HCEC 1CT (cell line): ENCODE results near the gene SPINK5.
"Not testable (repeated sequence)": the region's sequence is repeated elsewhere in the genome, so short reads cannot be mapped to it uniquely, and the experiment has no call there.

Experiments
- DNase-seq: peaks from one replicate; pipeline ENCODE4 v3.0.0-alpha.2; 2017

SPINK5 gene, protein sequence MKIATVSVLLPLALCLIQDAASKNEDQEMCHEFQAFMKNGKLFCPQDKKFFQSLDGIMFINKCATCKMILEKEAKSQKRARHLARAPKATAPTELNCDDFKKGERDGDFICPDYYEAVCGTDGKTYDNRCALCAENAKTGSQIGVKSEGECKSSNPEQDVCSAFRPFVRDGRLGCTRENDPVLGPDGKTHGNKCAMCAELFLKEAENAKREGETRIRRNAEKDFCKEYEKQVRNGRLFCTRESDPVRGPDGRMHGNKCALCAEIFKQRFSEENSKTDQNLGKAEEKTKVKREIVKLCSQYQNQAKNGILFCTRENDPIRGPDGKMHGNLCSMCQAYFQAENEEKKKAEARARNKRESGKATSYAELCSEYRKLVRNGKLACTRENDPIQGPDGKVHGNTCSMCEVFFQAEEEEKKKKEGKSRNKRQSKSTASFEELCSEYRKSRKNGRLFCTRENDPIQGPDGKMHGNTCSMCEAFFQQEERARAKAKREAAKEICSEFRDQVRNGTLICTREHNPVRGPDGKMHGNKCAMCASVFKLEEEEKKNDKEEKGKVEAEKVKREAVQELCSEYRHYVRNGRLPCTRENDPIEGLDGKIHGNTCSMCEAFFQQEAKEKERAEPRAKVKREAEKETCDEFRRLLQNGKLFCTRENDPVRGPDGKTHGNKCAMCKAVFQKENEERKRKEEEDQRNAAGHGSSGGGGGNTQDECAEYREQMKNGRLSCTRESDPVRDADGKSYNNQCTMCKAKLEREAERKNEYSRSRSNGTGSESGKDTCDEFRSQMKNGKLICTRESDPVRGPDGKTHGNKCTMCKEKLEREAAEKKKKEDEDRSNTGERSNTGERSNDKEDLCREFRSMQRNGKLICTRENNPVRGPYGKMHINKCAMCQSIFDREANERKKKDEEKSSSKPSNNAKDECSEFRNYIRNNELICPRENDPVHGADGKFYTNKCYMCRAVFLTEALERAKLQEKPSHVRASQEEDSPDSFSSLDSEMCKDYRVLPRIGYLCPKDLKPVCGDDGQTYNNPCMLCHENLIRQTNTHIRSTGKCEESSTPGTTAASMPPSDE

DNA sequence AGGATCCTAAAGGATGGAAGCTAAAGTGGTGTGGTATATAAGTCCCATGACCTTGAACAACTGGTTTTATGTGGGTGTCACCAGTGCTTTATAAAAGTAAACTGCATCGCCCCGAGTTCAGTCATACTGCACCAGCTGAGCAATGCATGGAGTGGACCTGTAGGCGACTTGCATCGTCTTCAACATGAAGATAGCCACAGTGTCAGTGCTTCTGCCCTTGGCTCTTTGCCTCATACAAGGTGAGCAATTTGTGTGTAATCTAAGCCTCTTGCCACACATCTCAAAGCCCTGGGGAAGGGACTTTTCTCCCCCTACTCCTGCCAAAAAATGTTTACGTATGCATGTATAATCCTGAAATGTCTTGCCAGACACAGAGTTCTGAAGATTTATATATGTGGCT is at the start of gene SPINK5:
Gene SPINK5, plus strand, starts transcription at position 120 of the 400 bp plus-strand sequence. Its CDS starts 65 bp downstream, at position 185.
- no peak for DNase-seq

DNA sequence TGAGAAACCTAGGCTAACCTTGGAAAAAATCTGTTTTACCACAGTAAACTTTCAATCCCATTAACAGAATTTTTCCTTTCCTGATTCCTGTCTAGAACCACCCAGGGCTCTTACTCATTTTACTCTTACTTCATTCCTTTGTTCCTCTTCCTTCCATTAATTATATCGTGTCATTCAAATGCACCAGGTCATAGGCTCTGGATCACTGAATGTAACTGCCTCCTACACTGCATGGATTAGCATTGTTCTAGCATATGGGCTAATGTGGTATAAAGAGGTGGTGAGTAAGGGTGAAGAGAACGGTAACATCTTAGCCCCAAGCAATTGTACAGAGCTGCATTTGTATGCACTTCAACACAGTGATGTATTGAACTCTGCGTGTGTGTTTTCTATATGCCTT is 49.5 kb upstream of the SPINK5 start:
- no peak for DNase-seq

DNA sequence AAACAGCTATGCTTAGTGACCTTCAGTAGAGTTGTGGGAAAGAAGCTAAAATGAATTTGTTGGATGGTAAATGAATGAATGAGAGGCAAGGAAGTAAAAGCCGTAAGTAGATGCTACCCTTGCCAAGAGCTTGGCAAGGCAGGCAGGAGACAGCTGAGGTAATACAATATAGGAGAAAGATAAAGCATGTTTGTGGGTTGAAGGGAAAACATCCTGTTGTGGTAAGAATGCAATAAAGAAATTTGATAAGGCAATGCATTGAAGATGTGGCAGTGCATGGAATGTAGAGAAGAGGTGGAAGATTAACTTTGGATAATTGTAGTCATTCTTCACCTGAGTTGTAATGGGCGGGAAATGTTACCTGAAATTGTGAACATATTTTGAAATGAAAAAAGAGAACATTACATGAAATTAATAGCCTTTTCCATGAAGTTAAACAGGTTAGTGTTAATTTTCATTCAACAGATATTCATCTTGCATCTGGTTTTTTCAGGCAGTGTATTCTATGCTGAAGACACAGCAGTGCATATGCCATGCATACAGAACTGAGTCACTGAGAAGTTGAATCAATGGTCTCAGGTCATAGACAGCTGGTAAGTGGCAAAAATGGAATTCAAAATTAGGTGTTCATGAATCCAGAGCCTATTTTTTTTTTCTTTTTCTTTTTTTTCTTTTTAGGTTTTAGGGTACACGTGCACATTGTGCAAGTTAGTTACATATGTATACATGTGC is 43.4 kb upstream of the SPINK5 start:
- no peak for DNase-seq

DNA sequence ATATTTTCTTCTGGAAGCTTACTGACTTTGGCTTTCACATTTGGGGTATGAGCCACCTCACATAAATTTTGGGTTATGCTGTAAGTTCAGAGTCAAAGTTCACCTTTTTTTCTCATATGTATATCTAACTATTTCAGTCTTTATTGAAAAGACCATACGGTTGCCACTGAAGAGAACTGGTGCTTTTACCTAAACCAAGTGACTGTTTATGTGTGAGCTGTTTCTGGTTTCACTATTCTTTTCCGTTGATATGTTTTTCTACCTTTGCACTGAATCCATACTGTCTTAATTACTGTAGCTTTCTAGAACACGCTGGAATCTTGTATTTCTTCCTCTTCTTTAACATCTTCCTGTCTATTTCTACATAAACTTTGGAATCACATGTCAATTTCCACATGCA is 36.3 kb upstream of the SPINK5 start:
- no peak for DNase-seq

DNA sequence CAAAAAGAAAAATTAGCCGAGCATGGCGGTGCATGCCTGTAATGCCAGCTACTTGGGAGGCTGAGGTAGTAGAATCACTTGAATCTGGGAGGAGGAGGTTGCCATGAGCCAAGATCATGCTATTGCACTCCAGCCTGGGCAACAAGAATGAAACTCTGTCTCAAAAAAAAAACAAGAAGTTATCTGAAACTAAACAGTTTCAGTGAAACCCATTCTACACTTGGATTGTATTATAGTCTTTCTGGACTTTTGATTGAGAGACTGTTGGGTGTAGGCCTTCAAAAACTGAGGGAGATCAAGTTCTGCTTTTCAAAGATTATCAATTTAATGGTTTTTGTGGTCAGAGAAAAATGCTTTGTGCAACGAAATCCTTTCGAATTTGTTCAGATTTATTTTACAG is 34.6 kb upstream of the SPINK5 start:
- no peak for DNase-seq

DNA sequence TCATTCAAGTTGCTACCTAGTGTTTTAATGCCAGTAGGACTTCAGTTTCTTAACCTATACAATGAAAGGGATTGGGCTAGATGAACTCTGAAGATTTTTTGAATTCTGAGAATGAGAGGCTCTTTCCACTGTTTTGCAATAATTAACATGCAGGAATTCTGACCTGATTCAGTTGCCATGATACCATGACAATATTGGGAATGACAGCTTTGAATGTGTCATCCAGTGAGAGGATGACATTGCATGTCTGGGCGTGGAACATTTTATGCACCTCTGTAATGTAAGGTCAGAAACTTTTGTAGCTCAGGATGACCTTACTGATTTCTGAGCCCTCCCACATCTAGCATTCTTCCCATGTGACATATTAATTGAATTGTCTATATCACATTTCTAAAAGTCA is 30.6 kb upstream of the SPINK5 start:
- no peak for DNase-seq

DNA sequence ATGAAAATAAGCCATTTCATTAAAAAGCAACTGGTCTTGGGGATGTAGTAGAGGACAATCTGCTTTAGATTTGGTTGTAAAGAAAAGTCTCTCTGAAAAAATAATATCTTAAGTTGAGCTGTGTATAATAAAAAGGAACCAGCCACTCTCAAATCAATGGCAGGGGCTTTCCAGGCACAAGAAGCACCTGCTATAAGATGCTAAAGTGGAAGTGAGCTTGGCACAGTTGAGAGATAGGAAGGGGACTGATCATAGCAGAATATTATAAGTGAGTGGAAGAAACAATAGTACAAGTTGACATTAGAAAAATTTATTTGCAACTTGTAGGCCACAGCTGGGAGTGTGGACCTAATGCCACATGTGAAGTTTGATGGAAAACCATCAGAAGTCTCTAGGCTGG is 28.1 kb upstream of the SPINK5 start:
- DNase-seq = no peak

DNA sequence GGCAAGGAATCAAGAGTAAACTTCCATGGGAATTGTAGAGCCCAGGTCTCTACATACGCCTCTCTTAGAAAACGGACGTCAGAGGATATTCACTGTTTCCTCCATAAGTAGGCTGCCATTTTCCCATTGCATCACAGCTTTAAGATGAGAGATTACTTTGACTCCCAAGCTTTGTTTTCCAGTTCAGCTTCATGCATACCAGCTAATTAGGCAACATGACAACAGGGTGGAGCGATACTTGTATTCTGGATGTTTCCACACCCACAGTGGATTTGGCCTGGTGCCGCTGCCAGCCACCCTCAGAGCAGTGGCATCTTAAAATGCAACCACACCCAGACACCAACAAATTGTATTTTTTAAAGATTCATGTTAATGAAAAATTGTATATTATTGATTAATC is 20.9 kb upstream of the SPINK5 start:
- DNase-seq = no peak

DNA sequence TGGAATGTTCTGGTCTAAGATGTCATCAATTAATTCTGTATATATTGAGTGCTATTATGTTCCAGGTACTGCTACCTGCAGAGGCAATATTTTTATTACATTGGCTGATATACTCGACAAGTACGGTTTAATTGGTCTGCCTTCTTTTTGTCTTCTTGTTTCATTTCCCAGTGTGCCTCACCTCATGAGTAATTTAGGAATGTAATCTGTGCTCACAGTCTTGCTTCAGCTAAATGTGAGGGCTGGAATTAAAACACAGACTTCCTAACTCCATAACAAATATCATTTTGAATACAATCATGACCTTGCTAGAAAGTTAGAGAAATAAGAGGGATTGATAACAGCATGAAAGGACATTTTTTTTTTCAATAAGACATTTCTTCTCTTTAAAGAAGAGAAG is 20.1 kb upstream of the SPINK5 start:
- no peak for DNase-seq

DNA sequence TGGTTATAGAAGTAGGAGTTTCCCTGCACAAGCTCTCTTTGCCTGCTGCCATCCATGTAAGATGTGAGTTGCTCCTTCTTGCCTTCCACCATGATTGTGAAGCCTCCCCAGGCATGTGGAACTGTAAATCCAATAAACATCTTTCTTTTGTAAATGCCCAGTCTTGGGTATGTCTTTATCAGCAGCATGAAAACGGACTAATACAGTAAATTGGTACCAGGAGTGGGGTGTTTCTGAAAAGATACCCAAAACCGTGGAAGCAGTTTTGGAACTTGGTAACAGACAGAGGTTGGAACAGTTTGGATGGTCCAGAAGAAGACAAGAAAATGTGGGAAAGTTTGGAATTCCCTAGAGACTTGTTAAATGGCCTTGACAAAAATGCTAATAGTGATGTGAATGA is 8.6 kb upstream of the SPINK5 start:
- not testable (repeated sequence) for DNase-seq

DNA sequence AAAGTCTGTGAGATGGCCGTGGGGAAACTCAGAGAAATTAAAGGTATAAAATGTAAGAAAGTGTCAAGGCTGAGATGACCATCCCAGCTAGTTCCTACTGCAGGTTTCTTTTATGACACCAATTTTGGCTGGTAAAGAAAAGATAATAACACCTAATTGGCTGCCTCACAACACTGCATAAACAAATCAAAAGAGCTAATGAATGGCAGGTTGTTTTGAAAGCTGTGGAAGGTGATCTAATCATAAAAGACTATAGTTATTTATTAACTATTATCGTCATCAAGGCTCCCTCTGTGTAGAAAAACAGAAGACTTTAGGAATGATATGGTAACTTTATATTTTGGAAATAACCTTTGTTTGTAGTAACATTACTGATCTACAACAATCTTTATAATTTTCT is 3.5 kb upstream of the SPINK5 start:
- DNase-seq = no peak

DNA sequence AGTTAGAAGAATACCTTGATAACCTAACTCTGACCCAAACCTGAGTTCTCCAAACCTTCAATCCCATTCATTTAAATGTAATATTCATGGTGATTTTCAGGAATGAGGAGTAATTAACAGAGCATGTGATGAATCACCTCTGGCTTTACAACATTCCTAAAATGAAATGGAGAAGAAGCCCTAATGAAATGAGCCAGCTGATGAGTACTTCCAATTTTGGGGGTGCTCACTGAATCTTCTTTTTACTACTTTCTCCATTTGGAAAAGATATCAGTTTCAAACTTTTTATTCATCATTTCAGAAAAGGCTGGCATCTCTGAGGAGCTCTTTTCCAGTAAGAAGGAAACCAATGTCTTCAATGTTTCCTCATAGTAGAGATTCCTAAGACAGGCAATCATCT is 2.9 kb upstream of the SPINK5 start:
- no peak for DNase-seq

DNA sequence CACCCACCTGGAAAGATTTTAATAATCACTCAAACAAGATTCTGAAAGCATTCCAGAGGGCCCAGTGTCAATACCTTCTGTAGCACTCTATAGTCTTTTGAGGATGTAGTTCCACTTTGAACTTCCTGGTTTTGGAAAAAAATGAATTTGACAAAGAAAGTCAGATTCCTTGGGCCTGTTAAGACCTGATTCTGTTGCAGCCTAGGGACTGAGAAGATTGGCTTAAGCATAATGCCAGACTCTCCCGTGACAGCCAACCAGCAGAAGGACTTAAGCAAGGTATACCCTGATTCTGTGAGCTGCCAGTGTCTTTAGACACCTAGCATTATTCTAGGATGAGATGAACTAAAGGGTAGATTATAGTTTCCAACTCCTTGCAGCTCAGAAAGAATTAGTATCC is 6.8 kb downstream of the SPINK5 start:
- DNase-seq = no peak

DNA sequence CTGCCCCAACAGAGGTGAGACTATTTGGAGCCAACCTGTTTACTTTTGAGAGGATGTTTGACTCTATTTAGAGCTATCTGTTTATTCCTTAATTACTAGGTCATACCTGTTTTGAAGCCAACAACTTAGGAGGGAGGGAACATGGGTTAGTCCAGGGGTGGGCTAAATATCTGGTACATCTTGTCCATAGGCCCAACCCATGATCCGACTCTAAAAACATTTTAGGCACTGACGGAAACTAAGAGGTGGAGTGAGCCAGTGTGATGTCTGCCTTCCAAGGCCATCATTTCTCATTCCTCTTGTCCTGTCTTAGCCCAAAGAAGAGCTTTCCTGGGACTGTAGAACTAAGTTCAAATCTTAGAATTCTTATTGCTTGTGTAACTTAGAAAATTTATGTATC is 8.4 kb downstream of the SPINK5 start:
- no peak for DNase-seq

DNA sequence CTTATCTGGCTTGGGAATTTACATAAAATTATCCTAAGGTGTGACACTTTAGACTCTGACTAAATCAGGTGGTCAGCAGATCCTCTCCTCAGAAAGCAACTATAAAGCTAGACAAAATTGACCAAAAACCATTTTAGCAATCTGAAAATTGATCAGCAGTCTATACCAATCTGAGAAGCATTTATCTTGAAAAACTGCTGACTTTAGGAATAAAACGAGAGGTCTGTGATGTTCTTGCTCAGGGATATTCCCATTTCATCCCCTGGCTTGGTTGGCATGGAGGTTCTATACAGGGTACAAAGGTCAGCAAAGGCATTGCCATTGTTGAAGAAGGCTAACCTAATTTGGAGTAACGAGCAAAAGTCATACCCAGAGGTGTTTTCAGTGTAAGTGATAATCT is 11.7 kb downstream of the SPINK5 start:
- DNase-seq = no peak

DNA sequence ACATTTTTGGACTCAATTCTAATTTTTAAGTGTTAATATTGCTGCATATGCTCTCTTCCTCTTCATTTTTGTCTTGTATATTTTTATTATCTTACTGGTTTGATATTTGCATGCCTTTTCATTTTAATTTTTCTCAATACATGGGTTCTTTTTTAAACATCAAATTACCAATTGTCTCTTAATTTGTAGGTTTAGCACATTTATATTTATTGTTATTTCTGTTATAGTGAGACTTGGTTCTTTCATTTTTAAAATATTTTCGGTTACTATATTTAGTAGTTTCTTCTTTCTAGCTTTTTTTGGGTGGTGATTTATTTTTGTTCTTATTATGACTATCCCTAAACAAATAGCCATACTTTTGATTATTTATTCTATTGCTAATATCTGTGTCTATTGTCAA is 19.4 kb downstream of the SPINK5 start:
- no peak for DNase-seq

DNA sequence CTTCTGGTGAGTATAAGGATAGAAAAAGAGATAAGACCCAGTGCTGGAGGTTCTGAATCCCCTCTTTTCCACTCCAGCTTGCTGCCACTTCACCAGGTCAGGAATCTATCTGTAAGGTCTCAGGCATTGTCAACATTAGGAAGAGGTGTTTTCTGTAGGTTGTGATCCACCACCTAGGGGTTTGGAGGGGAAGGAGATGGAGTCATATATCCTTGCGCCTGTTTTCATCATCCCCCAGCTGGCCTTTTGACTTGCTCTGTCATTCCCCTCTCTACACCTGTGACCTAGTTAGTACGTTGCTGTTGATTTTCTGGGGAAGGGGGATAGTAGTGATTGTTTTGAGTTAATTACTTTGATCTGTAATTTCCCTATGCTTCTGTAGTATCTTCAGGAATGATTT is 20.5 kb downstream of the SPINK5 start:
- no peak for DNase-seq

DNA sequence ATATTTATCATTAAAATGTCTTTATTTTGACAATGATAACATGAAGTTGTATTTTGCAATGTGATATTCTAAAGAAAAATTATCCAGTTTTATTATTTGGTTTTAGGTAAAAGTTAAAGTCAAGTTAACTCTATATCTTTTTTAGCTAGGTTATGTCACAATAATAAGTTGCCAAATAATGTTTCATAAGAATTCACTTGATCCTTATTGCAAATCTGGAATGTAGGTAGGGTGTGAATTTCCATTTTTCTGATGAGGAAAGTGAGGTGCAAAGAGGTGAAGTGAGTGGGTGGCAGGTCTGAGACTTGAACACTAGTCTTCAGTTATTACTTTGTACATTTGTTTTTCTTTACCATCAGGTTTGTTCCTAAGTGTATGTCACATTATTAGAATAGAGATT is 21.5 kb downstream of the SPINK5 start:
- no peak for DNase-seq

DNA sequence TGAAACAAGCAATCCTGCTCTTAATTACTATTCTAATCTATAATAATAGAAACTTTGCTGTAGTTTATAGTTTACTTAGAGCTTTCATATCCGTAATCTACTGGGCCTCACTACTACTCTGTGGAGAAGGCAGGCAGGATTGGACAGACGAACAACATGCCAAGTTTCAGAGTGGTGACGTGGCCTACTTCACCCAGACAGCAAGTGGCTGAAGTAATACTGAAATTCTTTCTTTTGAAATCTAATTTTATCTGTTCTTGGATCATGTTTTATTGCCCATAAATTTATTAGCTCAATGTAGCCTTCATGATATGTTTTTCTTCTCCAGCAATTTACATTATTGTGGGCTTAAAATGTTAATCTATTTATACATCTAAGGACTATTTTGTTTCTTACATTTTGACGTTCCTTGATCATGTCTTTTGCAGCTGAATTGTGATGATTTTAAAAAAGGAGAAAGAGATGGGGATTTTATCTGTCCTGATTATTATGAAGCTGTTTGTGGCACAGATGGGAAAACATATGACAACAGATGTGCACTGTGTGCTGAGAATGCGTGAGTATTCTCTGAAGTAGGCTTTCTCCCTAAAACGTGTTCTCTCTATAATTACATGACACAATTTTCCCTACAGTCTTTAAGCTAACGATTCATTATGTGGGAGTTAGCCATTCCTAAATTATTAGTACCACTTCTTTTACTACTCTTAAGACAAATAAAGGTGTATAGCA is 22.4 kb downstream of the SPINK5 start:
- DNase-seq = no peak

DNA sequence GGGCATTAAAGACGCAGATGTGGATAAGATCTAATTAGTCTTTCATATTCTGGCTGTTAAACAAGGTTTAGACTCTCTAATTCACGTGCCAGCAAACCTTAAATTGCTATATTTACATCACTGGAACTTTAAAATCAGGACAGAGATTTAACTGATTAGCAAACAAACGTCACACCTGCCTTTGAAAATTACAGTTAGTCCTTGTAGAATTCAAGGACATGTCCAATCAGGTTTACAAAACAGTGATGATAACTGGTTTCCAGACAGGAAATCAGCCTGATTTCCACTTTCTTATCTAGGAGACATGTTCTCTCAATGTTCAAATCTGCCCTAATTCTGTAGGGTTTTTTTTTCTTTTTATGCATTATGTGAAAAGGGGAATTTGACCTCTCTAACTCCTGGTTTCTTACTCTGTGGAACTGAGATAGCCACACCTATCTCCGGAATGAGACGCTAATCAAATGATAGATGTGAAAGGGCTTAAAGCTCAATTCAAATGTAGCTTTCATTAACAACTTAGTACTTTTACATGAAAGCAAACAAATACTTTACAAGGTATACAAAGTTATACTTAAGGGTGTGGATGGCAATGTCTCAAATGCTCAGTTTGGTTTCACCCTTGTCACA is 26.5 kb downstream of the SPINK5 start:
- DNase-seq = no peak

DNA sequence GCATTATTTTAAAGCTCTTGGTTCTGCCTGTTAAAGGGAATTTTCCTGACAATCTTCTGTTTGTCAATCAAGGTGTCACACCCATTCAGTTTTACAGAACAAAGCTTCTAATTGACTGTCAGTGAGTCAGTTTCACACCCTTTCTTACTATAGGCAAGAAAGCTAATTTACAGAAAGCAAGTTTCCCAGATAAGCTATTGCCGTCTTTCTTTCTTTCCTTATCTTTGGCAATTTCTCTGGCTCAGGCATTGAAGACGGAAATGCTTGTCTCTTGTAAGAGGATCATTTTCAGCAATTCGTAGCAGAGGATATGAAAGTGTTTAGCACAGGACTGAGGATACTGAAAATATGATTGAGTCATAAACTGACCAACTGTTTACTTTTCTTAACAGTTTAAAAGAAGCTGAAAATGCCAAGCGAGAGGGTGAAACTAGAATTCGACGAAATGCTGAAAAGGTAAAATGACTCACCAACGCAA is 27.0 kb downstream of the SPINK5 start:
- DNase-seq = no peak
